ENCODE measurements around the gene MLC1. TPM values are rescaled to one million over a fixed set of nuclear protein-coding genes. Genes with fewer than 3 reads are reported as not detected.

Gene MLC1
- total and polyA plus RNA-seq, 2 of the 4 experiments (the other 2 are of a cell fraction): 0.10 TPM; not detected in 1

DNA sequence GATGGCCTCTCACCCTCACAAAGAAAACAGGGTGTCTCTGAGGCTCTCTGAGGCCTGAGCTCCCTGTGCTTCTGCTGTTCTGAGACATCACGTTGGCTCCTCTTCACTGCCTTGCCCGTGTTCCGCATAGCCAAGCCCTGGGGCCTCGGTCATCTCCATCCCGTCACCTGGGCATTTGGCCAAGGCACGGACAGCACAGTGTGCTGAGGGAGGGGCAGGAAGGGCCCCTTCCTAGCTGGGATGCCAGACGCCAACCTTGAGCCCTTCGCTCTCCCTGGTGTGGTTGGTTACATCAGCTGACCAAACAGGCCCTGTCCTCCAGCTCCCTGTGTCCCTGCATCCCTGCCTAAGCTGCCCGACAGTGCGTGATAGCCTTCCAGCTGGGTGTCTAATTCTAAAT is 30.5 kb upstream of the MLC1 start (continued):
- TF ChIP-seq RCOR1 (IDR thresholded peaks at IDR 0.05; ENCODE audit: insufficient replicate concordance, low read length) (no peak), SMC3 (IDR thresholded peaks at IDR 0.05; ENCODE audit: low read depth, low read length) (no peak), CHD1 (IDR thresholded peaks at IDR 0.05; ENCODE audit: low read depth, low read length) (no peak), MAFK (IDR thresholded peaks at IDR 0.05; ENCODE audit: low read depth, low read length) (no peak)
- TF ChIP-seq, protein P1, sequence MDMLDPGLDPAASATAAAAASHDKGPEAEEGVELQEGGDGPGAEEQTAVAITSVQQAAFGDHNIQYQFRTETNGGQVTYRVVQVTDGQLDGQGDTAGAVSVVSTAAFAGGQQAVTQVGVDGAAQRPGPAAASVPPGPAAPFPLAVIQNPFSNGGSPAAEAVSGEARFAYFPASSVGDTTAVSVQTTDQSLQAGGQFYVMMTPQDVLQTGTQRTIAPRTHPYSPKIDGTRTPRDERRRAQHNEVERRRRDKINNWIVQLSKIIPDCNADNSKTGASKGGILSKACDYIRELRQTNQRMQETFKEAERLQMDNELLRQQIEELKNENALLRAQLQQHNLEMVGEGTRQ (IDR thresholded peaks at IDR 0.05; ENCODE audit: low read depth, low read length): no peak
